CD14-positive monocyte (primary cell): ENCODE results near the gene EEF1AKMT4. TPM values are rescaled to one million over a fixed set of nuclear protein-coding genes. Genes with fewer than 3 reads are reported as not detected.

Experiments
- DNase-seq, 3 donors: peaks; one replicate each; pipeline ENCODE4 v3.0.0-alpha.2; 2011 to 2022
- H2AFZ ChIP-seq: 2 replicates; pipeline ENCODE4 v1.6.0; 2012; ENCODE audit warnings: mild to moderate bottlenecking, low read depth, low read length, inconsistent platforms; ENCODE audit not compliant: insufficient read depth, poor library complexity, severe bottlenecking
- H3K27ac ChIP-seq, 2 donors: 1 replicate in 1 of 2; 2 replicates in 1 of 2; pipeline ENCODE4 v1.5.1; 2012 to 2013; ENCODE audit warnings: low read length in 2 of 2, control low read depth in 1 of 2, inconsistent platforms in 1 of 2, low read depth in 1 of 2, mild to moderate bottlenecking in 1 of 2
- H3K27me3 ChIP-seq, 2 donors: one replicate each; pipeline versions ENCODE4 v1.6.0 to v1.6.1; 2011 to 2013; ENCODE audit warnings: low read length in 2 of 2; ENCODE audit not compliant: control insufficient read depth in 2 of 2, insufficient read depth in 2 of 2
- H3K36me3 ChIP-seq, 2 donors: replicated peaks in 1 of 2; 1 replicate in 1 of 2; 2 replicates in 1 of 2; pipeline versions ENCODE4 v1.5.1 to v1.6.1; 2012 to 2013; ENCODE audit warnings: low read length in 2 of 2, control low read depth in 1 of 2, inconsistent platforms in 1 of 2, mild to moderate bottlenecking in 1 of 2; ENCODE audit not compliant: insufficient read depth in 2 of 2, control insufficient read depth in 1 of 2
- H3K4me1 ChIP-seq, 2 donors: 1 replicate in 1 of 2; 2 replicates in 1 of 2; pipeline versions ENCODE4 v1.5.1 to v1.6.1; 2012 to 2013; ENCODE audit warnings: low read length in 2 of 2, control low read depth in 1 of 2, inconsistent platforms in 1 of 2, mild to moderate bottlenecking in 1 of 2, moderate library complexity in 1 of 2; ENCODE audit not compliant: insufficient read depth in 2 of 2, control insufficient read depth in 1 of 2
- H3K4me2 ChIP-seq: replicated peaks from 2 replicates; pipeline ENCODE3; 2012; ENCODE audit warnings: low read length, moderate library complexity, mild to moderate bottlenecking; ENCODE audit not compliant: poor library complexity, severe bottlenecking; ENCODE audit errors: extremely low read depth
- H3K4me3 ChIP-seq, 3 experiments: fragments of 200-600 bp in 1 of 3; sonication (generic) in 1 of 3; replicated peaks in 1 of 3; 1 replicate in 2 of 3; 2 replicates in 1 of 3; pipeline ENCODE4 v1.5.1; 2011 to 2013; ENCODE audit warnings: low read length in 3 of 3, mild to moderate bottlenecking in 3 of 3, control low read depth in 2 of 3, low read depth in 2 of 3, inconsistent platforms in 1 of 3, moderate library complexity in 1 of 3
- H3K79me2 ChIP-seq: 2 replicates; pipeline ENCODE4 v1.6.0; 2012; ENCODE audit warnings: mild to moderate bottlenecking, control low read depth, inconsistent platforms, low read length, moderate library complexity; ENCODE audit not compliant: insufficient read depth
- H3K9ac ChIP-seq: 2 replicates; pipeline ENCODE4 v1.6.0; 2017; ENCODE audit warnings: low read length, mild to moderate bottlenecking; ENCODE audit not compliant: insufficient read depth, poor library complexity, severe bottlenecking
- H3K9me3 ChIP-seq, 2 donors: replicated peaks in 1 of 2; 1 replicate in 1 of 2; 2 replicates in 1 of 2; pipeline versions ENCODE4 v1.5.1 to v1.6.1; 2012 to 2013; ENCODE audit warnings: low read length in 2 of 2, control low read depth in 1 of 2; ENCODE audit not compliant: control insufficient read depth in 1 of 2, insufficient read depth in 1 of 2
- H4K20me1 ChIP-seq: 2 replicates; pipeline ENCODE4 v1.6.0; 2012; ENCODE audit warnings: mild to moderate bottlenecking, low read length, control low read depth, moderate library complexity; ENCODE audit not compliant: insufficient read depth
- H3K27ac Mint-ChIP-seq, 7 donors: one replicate each; pipeline ENCODE4 v1.8.0; 2020; ENCODE audit warnings: mild to moderate bottlenecking in 7 of 7, mixed read lengths in 7 of 7, moderate library complexity in 6 of 7, inconsistent platforms in 2 of 7
- H3K27me3 Mint-ChIP-seq, 3 donors: one replicate each; pipeline ENCODE4 v1.8.0; 2021 to 2022; ENCODE audit warnings: low read depth in 3 of 3, mild to moderate bottlenecking in 3 of 3, mixed read lengths in 3 of 3, moderate library complexity in 3 of 3, inconsistent platforms in 1 of 3
- H3K36me3 Mint-ChIP-seq, 2 donors: one replicate each; pipeline ENCODE4 v1.8.0; 2020; ENCODE audit warnings: mixed read lengths in 2 of 2, inconsistent platforms in 1 of 2, mild to moderate bottlenecking in 1 of 2
- H3K4me1 Mint-ChIP-seq: one replicate; pipeline ENCODE4 v1.8.0; 2020; ENCODE audit warnings: mild to moderate bottlenecking, mixed read lengths
- H3K4me3 Mint-ChIP-seq, 2 donors: one replicate each; pipeline ENCODE4 v1.8.0; 2020; ENCODE audit warnings: mild to moderate bottlenecking in 2 of 2, mixed read lengths in 2 of 2, moderate library complexity in 1 of 2
- H3K9me3 Mint-ChIP-seq, 7 donors: one replicate each; pipeline ENCODE4 v1.8.0; 2020 to 2022; ENCODE audit warnings: mixed read lengths in 7 of 7, mild to moderate bottlenecking in 6 of 7, moderate library complexity in 6 of 7, inconsistent platforms in 2 of 7
- WGBS: methylation state at CpG from one replicate; pipeline ENCODE4 v1.1.5; 2013; ENCODE audit warnings: missing lambda C conversion rate; ENCODE audit not compliant: insufficient coverage; 5-methylcytosine and 5-hydroxymethylcytosine counted together
- intact Hi-C, 2 donors: fragments of 100-400 bp; cut with micrococcal nuclease; formaldehyde crosslinking; loops; one replicate each; pipeline versions ENCODE4 v1.15.0 to v1.15.1; 2023
- polyA plus RNA-seq, 3 donors: library from polyadenylated mRNA; depleted of rRNA in 1 of 3; unstranded in 2 of 3; stranded (reverse) in 1 of 3; fragments of 300-500 nt in 2 of 3; fragments of >200 nt in 1 of 3; fragmentation: Illumina TruSeq in 2 of 3; gene quantifications; 1 replicate in 2 of 3; 2 replicates in 1 of 3; pipeline ENCODE4 v1.2.3, GENCODE V29; 2012 to 2021
- TF ChIP-seq, protein P1 (sequence below): fragments of 200-600 bp; IDR thresholded peaks from one replicate; pipeline ENCODE4 v1.8.0; 2022; ENCODE audit warnings: antibody characterized with exemption, mild to moderate bottlenecking

EEF1AKMT4 gene
- polyA plus RNA-seq, 3 donors, result 4.0 to 12.0 (median 7.3) TPM

DNA sequence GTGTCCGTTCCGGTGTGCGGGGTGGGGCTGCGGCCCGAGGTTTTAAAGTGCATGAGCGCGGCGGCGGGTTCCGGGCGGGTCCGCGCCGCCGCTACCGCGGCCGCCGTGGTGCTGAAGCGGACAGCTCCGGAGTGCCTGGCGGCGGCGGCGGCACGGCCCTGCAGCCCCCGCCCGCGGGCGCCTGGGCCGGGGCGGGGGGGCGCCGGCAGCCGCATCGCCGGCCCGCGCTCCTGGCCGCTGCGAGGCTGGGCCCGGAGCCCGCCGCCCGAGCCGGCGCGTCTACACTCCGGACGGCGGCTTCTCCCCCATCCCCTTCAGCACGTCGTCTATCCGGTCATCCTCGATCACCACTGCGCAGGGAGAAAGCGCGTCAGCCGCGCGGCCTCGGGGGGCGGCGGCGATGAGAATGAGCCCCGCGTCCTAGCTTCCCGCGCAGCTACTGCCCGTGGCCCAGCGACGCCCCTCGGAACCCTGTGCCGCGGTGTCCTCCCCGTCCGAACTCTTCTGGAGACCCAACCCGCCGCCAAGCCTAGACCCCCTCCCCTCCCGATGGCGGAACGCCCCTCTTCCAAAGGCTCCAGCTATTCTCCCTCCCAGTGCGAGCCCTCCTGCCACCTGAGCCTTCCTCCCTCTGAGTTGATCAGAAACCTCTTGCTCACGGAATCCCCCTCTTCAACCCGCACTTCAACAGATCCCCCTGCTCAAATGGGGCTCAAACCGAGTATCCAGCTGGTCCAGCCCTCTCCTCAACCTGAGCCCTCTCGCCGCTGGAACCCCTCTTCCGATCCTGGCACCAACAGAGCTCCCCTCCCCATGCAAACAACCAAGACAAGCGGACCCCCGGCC lies 10.6 kb downstream of the EEF1AKMT4 start:
- peaks cover 16% of the 10 kb centered on the region for H4K20me1 ChIP-seq
- H3K79me2 ChIP-seq, result no peaks in the 10 kb centered on the region
- Mint-ChIP-seq H3K27ac (peak overlapping the region in 2 of 7 donors; percentile 40 to 49), H3K9me3 (peaks cover 0 to 35% (median 18%) of the 10 kb centered on the region in 7 donors), H3K4me3 (peak overlapping the region; percentile 70 to 88), H3K4me1 (peaks cover 23% of the 10 kb centered on the region), H3K36me3 (peaks cover 25 to 38% of the 10 kb centered on the region in 2 donors), H3K27me3 (peaks cover 53 to 65% (median 64%) of the 10 kb centered on the region in 3 donors)
- H3K4me1 ChIP-seq, result peaks cover 18 to 22% of the 10 kb centered on the region in 2 donors
- H2AFZ ChIP-seq, result no peak overlapping the region
- H3K9ac ChIP-seq, result no peak overlapping the region
- peaks cover 0 to 15% of the 10 kb centered on the region in 2 donors for H3K9me3 ChIP-seq
- H3K4me2 ChIP-seq, result peak overlapping the region; percentile 74
- DNase-seq, result no peak
- peaks cover 37 to 61% of the 10 kb centered on the region in 2 donors for H3K27me3 ChIP-seq
- no peak overlapping the region for H3K4me3 ChIP-seq
- peaks cover 0 to 8% of the 10 kb centered on the region in 2 donors for H3K36me3 ChIP-seq
- no peak overlapping the region for H3K27ac ChIP-seq
- intact Hi-C loops, result loop anchor here in 1 of 2 donors (10.0 kb wide), 1 partner anchor 365 kb away; no protein-coding TSS in a partner anchor
- WGBS, result 1% methylated on average over 91 of the region's 91 CpGs
- TF ChIP-seq, protein P1, sequence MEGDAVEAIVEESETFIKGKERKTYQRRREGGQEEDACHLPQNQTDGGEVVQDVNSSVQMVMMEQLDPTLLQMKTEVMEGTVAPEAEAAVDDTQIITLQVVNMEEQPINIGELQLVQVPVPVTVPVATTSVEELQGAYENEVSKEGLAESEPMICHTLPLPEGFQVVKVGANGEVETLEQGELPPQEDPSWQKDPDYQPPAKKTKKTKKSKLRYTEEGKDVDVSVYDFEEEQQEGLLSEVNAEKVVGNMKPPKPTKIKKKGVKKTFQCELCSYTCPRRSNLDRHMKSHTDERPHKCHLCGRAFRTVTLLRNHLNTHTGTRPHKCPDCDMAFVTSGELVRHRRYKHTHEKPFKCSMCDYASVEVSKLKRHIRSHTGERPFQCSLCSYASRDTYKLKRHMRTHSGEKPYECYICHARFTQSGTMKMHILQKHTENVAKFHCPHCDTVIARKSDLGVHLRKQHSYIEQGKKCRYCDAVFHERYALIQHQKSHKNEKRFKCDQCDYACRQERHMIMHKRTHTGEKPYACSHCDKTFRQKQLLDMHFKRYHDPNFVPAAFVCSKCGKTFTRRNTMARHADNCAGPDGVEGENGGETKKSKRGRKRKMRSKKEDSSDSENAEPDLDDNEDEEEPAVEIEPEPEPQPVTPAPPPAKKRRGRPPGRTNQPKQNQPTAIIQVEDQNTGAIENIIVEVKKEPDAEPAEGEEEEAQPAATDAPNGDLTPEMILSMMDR, result no peak

DNA sequence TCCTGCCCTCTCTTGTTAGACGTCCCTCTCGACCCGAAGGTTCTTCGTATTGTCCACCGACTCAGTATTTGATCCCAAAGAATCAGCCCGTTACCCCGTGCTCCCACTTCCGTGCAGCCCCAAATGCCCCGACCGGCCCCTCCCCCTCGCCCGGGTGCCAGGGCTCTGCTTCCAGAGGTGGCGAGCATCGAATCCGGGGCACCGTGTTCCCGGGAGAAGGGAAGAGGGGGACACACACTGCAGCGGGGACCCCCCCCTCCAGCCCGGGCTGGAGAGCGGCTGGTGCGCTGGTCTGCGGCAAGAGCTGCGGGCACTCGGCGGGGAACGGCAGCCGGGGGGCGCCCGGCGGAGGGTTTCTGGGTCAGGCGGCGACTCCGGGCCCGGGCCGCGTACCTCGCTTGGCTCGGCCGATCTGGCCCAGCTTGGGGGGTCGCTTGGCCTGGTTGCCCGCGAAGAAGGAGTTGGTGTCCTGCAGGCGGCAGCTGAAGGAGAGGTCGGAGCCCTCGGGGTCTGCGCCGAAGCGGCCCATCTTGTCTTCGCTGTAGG lies 11.3 kb downstream of the EEF1AKMT4 start:
- Mint-ChIP-seq H3K4me1 (peaks cover 23% of the 10 kb centered on the region), H3K36me3 (peaks cover 25 to 34% of the 10 kb centered on the region in 2 donors), H3K27ac (no peak overlapping the region), H3K9me3 (peaks cover 0 to 35% (median 18%) of the 10 kb centered on the region in 7 donors), H3K4me3 (peak overlapping the region; percentile 70 to 88), H3K27me3 (peaks cover 55 to 69% (median 66%) of the 10 kb centered on the region in 3 donors)
- intact Hi-C loops, result no loop called here
- WGBS, result 2% methylated on average over 48 of the region's 49 CpGs
- H3K4me3 ChIP-seq, result peak overlapping the region in 1 of 3 experiments; percentile 69
- peaks cover 10% of the 10 kb centered on the region for H4K20me1 ChIP-seq
- peak overlapping the region; percentile 15 for H3K9ac ChIP-seq
- peaks cover 37 to 66% of the 10 kb centered on the region in 2 donors for H3K27me3 ChIP-seq
- TF ChIP-seq, protein P1, result no peak
- H2AFZ ChIP-seq, result no peak overlapping the region
- H3K79me2 ChIP-seq, result no peaks in the 10 kb centered on the region
- peaks cover 18 to 22% of the 10 kb centered on the region in 2 donors for H3K4me1 ChIP-seq
- DNase-seq, result no peak
- peak overlapping the region; percentile 74 for H3K4me2 ChIP-seq
- H3K36me3 ChIP-seq, result peaks cover 0 to 8% of the 10 kb centered on the region in 2 donors
- peaks cover 0 to 15% of the 10 kb centered on the region in 2 donors for H3K9me3 ChIP-seq
- H3K27ac ChIP-seq, result no peak overlapping the region
